WERI-Rb-1 (cell line): ENCODE data around the gene RBPJL.

Experiments used
- DNase-seq: peaks from one replicate; pipeline ENCODE4 v3.0.0-alpha.2; 2020
- H3K27ac ChIP-seq: fragments of 250-450 bp; sonication (Bioruptor Pico); 2 replicates; pipeline ENCODE4 v1.5.1; 2020; ENCODE audit warnings: mild to moderate bottlenecking, moderate library complexity
- H3K27me3 ChIP-seq: fragments of 250-450 bp; sonication (Bioruptor Pico); 2 replicates; pipeline ENCODE4 v1.5.1; 2021; ENCODE audit warnings: mild to moderate bottlenecking, low read depth, moderate library complexity; ENCODE audit not compliant: insufficient read depth, severe bottlenecking
- H3K36me3 ChIP-seq: fragments of 250-450 bp; sonication (Bioruptor Pico); 2 replicates; pipeline ENCODE4 v1.5.1; 2020; ENCODE audit warnings: mild to moderate bottlenecking, moderate library complexity
- H3K4me3 ChIP-seq: 2 replicates; pipeline ENCODE4 v1.5.1; 2011; ENCODE audit warnings: low read depth, mild to moderate bottlenecking, control low read depth, low read length
- H3K9me3 ChIP-seq: fragments of 250-450 bp; sonication (Bioruptor Pico); 2 replicates; pipeline ENCODE4 v1.5.1; 2021; ENCODE audit warnings: mild to moderate bottlenecking, moderate library complexity; ENCODE audit not compliant: severe bottlenecking
- CTCF ChIP-seq: IDR thresholded peaks from 2 replicates; pipeline ENCODE4 v1.5.1; 2011; ENCODE audit warnings: low read depth, mild to moderate bottlenecking, control low read depth, inconsistent platforms, low read length

Gene RBPJL

DNA sequence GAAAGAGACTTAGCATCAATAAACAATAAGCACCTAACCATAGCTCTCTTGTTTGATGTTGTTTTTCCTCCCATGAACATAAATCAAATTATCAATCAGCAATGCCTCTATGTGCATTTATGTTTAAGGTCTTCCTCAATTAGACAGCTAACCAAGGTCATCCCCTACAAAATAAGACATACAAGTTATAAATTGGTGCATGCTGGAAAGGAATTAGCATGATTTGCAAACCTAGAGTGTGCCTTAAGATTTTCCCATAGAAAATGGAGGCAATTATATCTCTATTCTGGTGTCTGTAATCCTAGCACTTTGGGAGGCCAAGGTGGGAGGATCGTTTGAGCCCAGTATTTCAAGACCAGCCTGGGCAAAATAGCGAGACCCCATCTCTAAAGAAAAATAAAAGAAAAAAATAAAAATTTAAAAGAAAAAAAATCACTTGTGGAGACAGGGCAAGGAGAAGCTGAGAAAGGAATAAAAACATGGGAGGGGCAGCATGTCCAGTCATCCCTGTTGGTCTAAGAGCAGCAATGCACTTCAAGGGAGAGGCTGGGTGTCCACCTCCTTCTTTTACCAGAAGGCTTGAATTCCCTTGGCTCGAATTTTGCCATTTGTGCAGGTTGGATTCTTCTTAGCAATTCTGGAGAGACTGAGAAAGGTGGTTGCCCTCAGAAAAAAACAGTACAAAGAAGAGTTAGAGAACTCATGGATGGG lies 42.9 kb upstream of the RBPJL start:
- no peak for DNase-seq
- Histone ChIP-seq H3K9me3 (no peaks in the 10 kb centered on the region), H3K27me3 (no peaks in the 10 kb centered on the region), H3K36me3 (no peaks in the 10 kb centered on the region), H3K4me3 (no peak overlapping the region), H3K27ac (no peak overlapping the region)
- TF ChIP-seq CTCF: no peak

GRCh38 chr20:45266977-45267376 lies 39.7 kb upstream of the RBPJL start:
- Histone ChIP-seq H3K36me3 (no peaks in the 10 kb centered on the region), H3K27me3 (no peaks in the 10 kb centered on the region), H3K27ac (no peak overlapping the region), H3K4me3 (no peak overlapping the region), H3K9me3 (no peaks in the 10 kb centered on the region)
- no peak for DNase-seq
- no peak for TF ChIP-seq CTCF

DNA sequence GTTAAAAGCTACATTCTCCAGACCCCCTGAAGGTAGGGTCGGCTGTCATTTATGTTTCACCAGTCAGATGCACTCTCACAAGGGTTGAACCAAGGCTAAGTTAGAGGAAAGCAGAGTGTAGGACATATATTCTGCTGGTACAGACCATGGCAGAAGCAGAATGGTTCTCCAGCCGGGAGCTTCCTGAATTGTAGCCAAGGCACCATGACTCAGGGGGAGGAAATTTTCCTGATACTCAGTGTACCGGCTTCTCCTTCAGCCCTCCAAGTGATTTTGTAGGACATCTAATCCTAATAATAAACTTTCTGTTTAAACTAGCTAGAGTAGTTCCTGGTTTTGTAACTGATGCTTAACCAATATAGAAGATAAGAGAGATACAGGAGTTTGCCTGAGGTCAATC lies 38.1 kb upstream of the RBPJL start:
- H3K27ac ChIP-seq: no peak overlapping the region
- no peak for DNase-seq
- H3K9me3 ChIP-seq: no peaks in the 10 kb centered on the region
- no peak for TF ChIP-seq CTCF
- H3K4me3 ChIP-seq: no peak overlapping the region
- no peaks in the 10 kb centered on the region for H3K27me3 ChIP-seq
- no peaks in the 10 kb centered on the region for H3K36me3 ChIP-seq

- no peaks in the 10 kb centered on the region for H3K36me3 ChIP-seq
- TF ChIP-seq CTCF: no peak
- DNase-seq: no peak
- H3K4me3 ChIP-seq: no peak overlapping the region
- no peaks in the 10 kb centered on the region for H3K9me3 ChIP-seq
- no peaks in the 10 kb centered on the region for H3K27me3 ChIP-seq
- H3K27ac ChIP-seq: no peak overlapping the region
These were observed 37.6 kb upstream of the RBPJL start for GRCh38 chr20:45269056-45269455.

- no peak for DNase-seq
- Histone ChIP-seq H3K9me3 (no peaks in the 10 kb centered on the region), H3K27me3 (no peaks in the 10 kb centered on the region), H3K4me3 (no peak overlapping the region), H3K27ac (no peak overlapping the region), H3K36me3 (no peaks in the 10 kb centered on the region)
- no peak for TF ChIP-seq CTCF
These were observed 36.8 kb upstream of the RBPJL start for GRCh38 chr20:45269754-45270270.

DNA sequence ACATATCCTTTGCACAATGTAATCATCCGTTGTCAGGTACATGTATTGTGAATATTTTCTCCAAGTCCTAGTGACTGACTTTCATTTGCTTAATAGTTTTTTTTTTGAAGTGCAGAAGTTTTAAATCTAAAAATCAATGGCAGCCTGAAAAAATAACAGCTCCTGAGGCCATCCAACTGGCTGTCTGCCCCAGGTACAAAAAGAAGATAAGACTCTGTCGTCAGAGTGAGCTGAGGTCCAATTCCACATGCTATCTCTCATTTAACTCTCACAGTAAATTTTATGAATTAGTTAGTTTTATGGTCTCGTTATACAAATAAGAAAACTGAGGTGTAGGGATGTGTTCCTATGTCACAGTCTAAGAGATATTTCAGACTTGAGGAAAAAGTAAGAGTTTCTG lies 31.3 kb upstream of the RBPJL start:
- no peak for DNase-seq
- Histone ChIP-seq H3K27me3 (no peaks in the 10 kb centered on the region), H3K27ac (no peak overlapping the region), H3K9me3 (no peaks in the 10 kb centered on the region), H3K36me3 (no peaks in the 10 kb centered on the region), H3K4me3 (no peak overlapping the region)
- no peak for TF ChIP-seq CTCF
